T-helper 2 cell treated with Interferon-gamma antibody and Interleukin-4, amounts not matched to agents 5 μg/mL and 100 μg/mL, for 36 hours (primary cell): ENCODE measurements around the gene ITK.
"Not testable (repeated sequence)": the region's sequence is repeated elsewhere in the genome, so short reads cannot be mapped to it uniquely, and the experiment has no call there.

Experiments
- DNase-seq: peaks from one replicate; pipeline ENCODE4 v3.0.0; 2021; ENCODE audit warnings: low spot score
- H3K27ac Mint-ChIP-seq: one replicate; pipeline ENCODE4 v1.8.0; 2021; ENCODE audit warnings: mild to moderate bottlenecking, mixed read lengths
- H3K27me3 Mint-ChIP-seq: one replicate; pipeline ENCODE4 v1.8.0; 2021; ENCODE audit warnings: low read depth, mixed read lengths
- H3K36me3 Mint-ChIP-seq: one replicate; pipeline ENCODE4 v1.8.0; 2021; ENCODE audit warnings: low read depth, mixed read lengths
- H3K4me1 Mint-ChIP-seq: one replicate; pipeline ENCODE4 v1.8.0; 2021; ENCODE audit warnings: low read depth, mixed read lengths
- H3K4me3 Mint-ChIP-seq: one replicate; pipeline ENCODE4 v1.8.0; 2022; ENCODE audit warnings: mild to moderate bottlenecking, moderate library complexity, mixed read lengths
- H3K9me3 Mint-ChIP-seq: one replicate; pipeline ENCODE4 v1.8.0; 2021; ENCODE audit warnings: mixed read lengths

The ITK gene

DNA sequence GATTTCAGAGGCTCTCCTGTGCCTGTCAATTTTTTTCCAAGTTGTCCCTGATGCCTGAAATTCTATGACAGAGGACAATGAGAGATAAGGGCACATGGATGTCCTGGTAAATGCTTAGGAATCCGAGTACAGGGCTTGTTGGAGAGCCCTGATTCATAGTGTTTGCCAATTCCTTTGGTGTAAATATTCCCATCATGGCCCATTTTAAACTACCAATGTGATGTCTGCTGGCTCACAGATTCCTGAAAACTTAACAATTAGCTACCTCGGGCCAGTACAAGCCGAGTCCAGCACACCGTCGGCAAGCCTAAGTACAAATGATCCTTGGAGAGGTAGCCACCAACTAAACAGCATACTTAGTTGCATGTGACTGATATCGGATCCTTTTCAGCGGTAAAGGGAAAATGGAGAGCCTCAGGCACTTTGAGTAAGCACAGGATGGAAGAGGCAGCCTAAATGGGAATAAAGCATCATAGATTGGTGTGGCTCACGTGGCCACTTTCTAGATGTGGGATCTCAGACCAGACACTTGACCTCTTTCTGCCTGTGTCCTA, 3.6 kb downstream of the ITK start:
- peaks cover 76% of the 10 kb centered on the region for H3K36me3 Mint-ChIP-seq
- peaks cover 56% of the 10 kb centered on the region for H3K4me1 Mint-ChIP-seq

DNA sequence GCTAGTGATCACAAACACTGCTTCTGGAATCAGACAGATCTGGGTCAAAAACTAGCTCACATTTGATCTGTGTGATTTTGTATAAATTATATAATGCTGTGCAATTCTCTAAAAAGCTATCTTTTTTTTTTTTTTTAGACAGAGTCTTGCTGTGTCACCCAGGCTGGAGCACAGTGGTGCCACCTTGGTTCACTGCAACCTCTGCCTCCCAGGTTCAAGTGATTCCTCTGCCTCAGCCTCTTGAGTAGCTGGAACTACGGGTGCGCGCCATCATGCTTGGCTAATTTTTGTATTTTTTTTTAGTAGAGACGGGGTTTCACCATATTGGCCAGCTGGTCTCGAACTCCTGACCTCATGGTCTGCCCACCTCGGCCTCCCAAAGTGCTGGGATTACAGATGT, 4.5 kb downstream of the ITK start:
- Mint-ChIP-seq H3K36me3 (peaks cover 81% of the 10 kb centered on the region), H3K4me3 (peak overlapping the region; percentile 86), H3K4me1 (peaks cover 54% of the 10 kb centered on the region)
- H3K27ac Mint-ChIP-seq, H3K9me3 Mint-ChIP-seq, H3K27me3 Mint-ChIP-seq: not testable (repeated sequence)
- peak; percentile 5 for DNase-seq

More for the DNA sequence above, 3.6 kb downstream of the ITK start:
- H3K27ac Mint-ChIP-seq: peak overlapping the region; percentile 77
- peak overlapping the region; percentile 86 for H3K4me3 Mint-ChIP-seq
- H3K9me3 Mint-ChIP-seq: no peaks in the 10 kb centered on the region
- DNase-seq: peak; percentile 17
- H3K27me3 Mint-ChIP-seq: no peaks in the 10 kb centered on the region

- Mint-ChIP-seq H3K4me3 (peak overlapping the region; percentile 86), H3K27me3 (no peaks in the 10 kb centered on the region), H3K4me1 (peaks cover 61% of the 10 kb centered on the region), H3K36me3 (peaks cover 84% of the 10 kb centered on the region), H3K27ac (peak overlapping the region; percentile 79), H3K9me3 (no peaks in the 10 kb centered on the region)
- no peak for DNase-seq
Observed at GRCh38 chr5:157186309-157187045, 5.8 kb downstream of the ITK start.

- Mint-ChIP-seq H3K36me3 (peaks cover 83% of the 10 kb centered on the region), H3K27me3 (no peaks in the 10 kb centered on the region), H3K4me1 (peaks cover 66% of the 10 kb centered on the region), H3K27ac (peak overlapping the region; percentile 79), H3K9me3 (no peaks in the 10 kb centered on the region), H3K4me3 (peak overlapping the region; percentile 86)
- DNase-seq: no peak
Observed at GRCh38 chr5:157187046-157187754, 6.6 kb downstream of the ITK start.

GRCh38 chr5:157188270-157188669, 7.6 kb downstream of the ITK start:
- H3K4me1 Mint-ChIP-seq: peaks cover 73% of the 10 kb centered on the region
- peak overlapping the region; percentile 79 for H3K27ac Mint-ChIP-seq
- peaks cover 84% of the 10 kb centered on the region for H3K36me3 Mint-ChIP-seq

GRCh38 chr5:157189223-157189622, 8.6 kb downstream of the ITK start:
- no peak for DNase-seq
- peak overlapping the region; percentile 86 for H3K4me3 Mint-ChIP-seq

More at GRCh38 chr5:157188270-157188669, 7.6 kb downstream of the ITK start:
- H3K27me3 Mint-ChIP-seq: no peaks in the 10 kb centered on the region
- no peak for DNase-seq
- H3K4me3 Mint-ChIP-seq: peak overlapping the region; percentile 86
- no peaks in the 10 kb centered on the region for H3K9me3 Mint-ChIP-seq

DNA sequence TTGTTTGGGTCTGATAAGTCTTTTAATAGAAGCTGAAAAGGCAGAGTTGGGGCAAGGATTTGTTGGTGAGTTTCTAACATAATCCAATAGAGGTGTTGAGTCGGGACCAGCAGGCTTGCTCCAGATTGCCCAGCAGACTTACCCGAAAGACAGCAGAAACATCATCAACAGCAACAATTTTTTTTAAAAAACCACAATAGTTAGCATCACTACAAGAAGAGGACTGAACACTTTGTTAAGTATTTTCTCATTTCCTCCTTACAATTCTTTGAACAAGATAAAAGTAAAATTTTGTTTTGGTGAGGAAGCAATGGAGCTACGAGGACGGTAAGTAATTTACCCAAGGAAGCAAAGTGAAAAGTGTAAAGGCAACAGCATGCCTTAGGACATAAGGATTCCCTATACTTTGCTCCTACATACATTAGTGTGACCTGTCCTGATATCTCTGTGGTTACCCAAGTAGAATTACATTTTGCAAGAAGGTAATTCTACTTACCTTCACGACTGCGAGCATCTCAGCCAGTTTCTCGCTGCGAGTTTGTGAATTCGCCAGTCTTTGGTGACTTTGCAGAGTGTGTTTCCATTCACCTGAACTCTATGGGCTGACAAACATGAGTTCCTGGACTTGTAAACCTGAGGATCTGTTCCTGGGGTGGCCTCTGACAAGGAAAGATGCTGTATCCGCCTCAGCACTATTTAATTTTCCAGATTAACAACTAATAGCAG, 13.2 kb downstream of the ITK start:
- no peak for DNase-seq
- H3K27ac Mint-ChIP-seq: peak overlapping the region; percentile 76
- peaks cover 77% of the 10 kb centered on the region for H3K36me3 Mint-ChIP-seq
- H3K4me3 Mint-ChIP-seq: peak overlapping the region; percentile 70
- peaks cover 84% of the 10 kb centered on the region for H3K4me1 Mint-ChIP-seq
- H3K27me3 Mint-ChIP-seq: no peaks in the 10 kb centered on the region
- H3K9me3 Mint-ChIP-seq: no peaks in the 10 kb centered on the region

More at GRCh38 chr5:157189223-157189622, 8.6 kb downstream of the ITK start:
- Mint-ChIP-seq H3K27ac (peak overlapping the region; percentile 79), H3K27me3 (no peaks in the 10 kb centered on the region), H3K4me1 (peaks cover 76% of the 10 kb centered on the region), H3K9me3 (no peaks in the 10 kb centered on the region), H3K36me3 (peaks cover 83% of the 10 kb centered on the region)

DNA sequence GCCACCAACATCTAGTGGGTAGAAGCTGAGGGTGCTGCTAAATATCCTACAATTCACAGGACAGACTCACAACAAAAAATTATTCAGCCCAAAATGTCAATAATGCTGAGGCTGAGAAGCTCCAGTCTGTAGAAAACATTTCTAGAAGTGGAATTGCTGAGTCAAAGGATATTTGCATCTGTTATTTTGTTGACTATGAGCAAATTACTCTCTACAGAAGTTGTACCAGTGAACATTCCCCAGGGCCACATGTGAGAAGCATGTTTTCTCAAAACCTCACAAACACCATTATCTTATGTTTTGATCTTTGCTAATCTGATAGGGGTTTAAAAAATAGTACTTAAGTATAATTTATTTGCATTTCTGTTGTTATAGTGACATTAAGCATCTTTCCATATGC, 15.4 kb downstream of the ITK start:
- Mint-ChIP-seq H3K4me3 (peak overlapping the region; percentile 68), H3K36me3 (peaks cover 79% of the 10 kb centered on the region), H3K4me1 (peaks cover 83% of the 10 kb centered on the region), H3K27me3 (no peaks in the 10 kb centered on the region), H3K27ac (peak overlapping the region; percentile 71), H3K9me3 (no peaks in the 10 kb centered on the region)
- DNase-seq: no peak

DNA sequence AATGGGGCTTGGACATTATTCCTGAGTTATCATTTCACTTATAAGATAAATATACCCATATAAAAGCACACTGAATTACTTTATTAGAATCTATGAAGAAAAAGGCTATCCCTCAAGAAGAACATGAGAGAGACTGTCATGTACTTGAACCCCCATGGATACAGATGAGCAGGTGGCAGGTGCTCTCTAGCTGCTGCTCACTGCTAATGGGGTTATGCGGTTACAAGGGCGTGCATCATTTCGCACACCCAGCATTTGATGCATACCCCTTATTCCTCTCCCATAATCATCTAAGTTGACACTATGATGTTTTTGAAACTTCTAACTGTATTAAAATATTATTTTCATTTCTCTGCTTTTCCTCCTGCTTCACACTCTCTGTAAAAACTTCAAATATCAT, 16.4 kb downstream of the ITK start:
- H3K4me3 Mint-ChIP-seq: peak overlapping the region; percentile 68
- H3K9me3 Mint-ChIP-seq: no peaks in the 10 kb centered on the region
- peaks cover 80% of the 10 kb centered on the region for H3K36me3 Mint-ChIP-seq
- no peak for DNase-seq
- H3K4me1 Mint-ChIP-seq: peaks cover 84% of the 10 kb centered on the region
- peak overlapping the region; percentile 61 for H3K27ac Mint-ChIP-seq
- no peaks in the 10 kb centered on the region for H3K27me3 Mint-ChIP-seq

- Mint-ChIP-seq H3K36me3 (peaks cover 79% of the 10 kb centered on the region), H3K4me1 (peaks cover 84% of the 10 kb centered on the region), H3K27me3 (no peaks in the 10 kb centered on the region), H3K4me3 (peak overlapping the region; percentile 58), H3K9me3 (no peaks in the 10 kb centered on the region), H3K27ac (peak overlapping the region; percentile 85)
- peak; percentile 44 for DNase-seq
Observed at GRCh38 chr5:157198277-157198986, 17.8 kb downstream of the ITK start.

DNA sequence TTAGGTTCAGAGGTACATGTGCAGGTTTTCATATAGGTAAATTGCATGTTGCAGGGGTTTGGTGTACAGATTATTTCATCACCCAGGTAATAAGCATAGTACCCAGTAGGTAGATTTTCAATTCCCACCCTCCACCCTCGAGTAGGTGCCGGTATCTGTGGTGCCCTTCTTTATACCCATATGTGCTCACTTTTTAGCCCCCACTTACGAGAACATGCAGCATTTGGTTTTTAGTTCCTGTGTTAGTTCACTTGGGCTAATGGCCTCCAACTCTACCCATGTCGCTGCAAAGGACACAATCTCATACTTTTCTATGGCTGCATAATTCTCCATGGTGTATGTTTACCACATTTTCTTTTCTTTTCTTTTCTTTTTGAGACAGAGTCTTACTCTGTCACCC, 21.2 kb downstream of the ITK start:
- Mint-ChIP-seq H3K27ac (peak overlapping the region; percentile 58), H3K4me1 (peaks cover 80% of the 10 kb centered on the region), H3K36me3 (peaks cover 73% of the 10 kb centered on the region), H3K4me3 (peak overlapping the region; percentile 69), H3K9me3 (no peaks in the 10 kb centered on the region), H3K27me3 (no peaks in the 10 kb centered on the region)
- DNase-seq: no peak

DNA sequence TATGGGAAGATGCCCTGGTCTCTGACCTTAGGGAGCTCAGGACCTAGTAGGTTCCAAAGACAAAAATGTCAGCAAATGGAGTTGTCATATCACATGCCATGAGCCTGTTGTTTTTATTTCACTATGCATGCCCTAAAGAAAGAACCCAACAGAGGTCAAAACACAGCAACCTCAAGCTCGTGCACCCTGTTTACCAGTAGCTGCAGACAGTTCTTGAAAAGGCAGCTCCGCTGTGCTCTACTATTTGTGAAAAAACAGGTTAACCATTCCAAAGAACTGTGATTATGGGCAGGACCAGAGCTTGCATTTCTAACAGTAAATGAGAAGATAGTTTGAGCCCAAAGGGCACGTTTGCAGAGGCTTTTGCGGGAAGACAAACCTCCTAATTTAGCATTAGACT, 22.8 kb downstream of the ITK start:
- H3K27me3 Mint-ChIP-seq: no peaks in the 10 kb centered on the region
- peaks cover 72% of the 10 kb centered on the region for H3K4me1 Mint-ChIP-seq
- H3K4me3 Mint-ChIP-seq: peak overlapping the region; percentile 64
- peaks cover 75% of the 10 kb centered on the region for H3K36me3 Mint-ChIP-seq
- no peaks in the 10 kb centered on the region for H3K9me3 Mint-ChIP-seq
- DNase-seq: no peak
- peak overlapping the region; percentile 64 for H3K27ac Mint-ChIP-seq

GRCh38 chr5:157204765-157205164, 24.1 kb downstream of the ITK start:
- H3K9me3 Mint-ChIP-seq: no peaks in the 10 kb centered on the region
- H3K27ac Mint-ChIP-seq: peak overlapping the region; percentile 50
- H3K4me3 Mint-ChIP-seq: peak overlapping the region; percentile 48
- peaks cover 70% of the 10 kb centered on the region for H3K4me1 Mint-ChIP-seq
- peaks cover 77% of the 10 kb centered on the region for H3K36me3 Mint-ChIP-seq
- H3K27me3 Mint-ChIP-seq: no peaks in the 10 kb centered on the region
- DNase-seq: no peak
